Activated naive CD8-positive, alpha-beta T cell treated with anti-CD3 and anti-CD28 coated beads, Interleukin-2, amount 50 U/mL, for 16 hours (primary cell): Measurements from ENCODE around the gene RXFP2.

Experiments
- DNase-seq: peaks from one replicate; pipeline ENCODE4 v3.0.0-alpha.2; 2020; ENCODE audit warnings: low read depth, low spot score

RXFP2 gene

DNA sequence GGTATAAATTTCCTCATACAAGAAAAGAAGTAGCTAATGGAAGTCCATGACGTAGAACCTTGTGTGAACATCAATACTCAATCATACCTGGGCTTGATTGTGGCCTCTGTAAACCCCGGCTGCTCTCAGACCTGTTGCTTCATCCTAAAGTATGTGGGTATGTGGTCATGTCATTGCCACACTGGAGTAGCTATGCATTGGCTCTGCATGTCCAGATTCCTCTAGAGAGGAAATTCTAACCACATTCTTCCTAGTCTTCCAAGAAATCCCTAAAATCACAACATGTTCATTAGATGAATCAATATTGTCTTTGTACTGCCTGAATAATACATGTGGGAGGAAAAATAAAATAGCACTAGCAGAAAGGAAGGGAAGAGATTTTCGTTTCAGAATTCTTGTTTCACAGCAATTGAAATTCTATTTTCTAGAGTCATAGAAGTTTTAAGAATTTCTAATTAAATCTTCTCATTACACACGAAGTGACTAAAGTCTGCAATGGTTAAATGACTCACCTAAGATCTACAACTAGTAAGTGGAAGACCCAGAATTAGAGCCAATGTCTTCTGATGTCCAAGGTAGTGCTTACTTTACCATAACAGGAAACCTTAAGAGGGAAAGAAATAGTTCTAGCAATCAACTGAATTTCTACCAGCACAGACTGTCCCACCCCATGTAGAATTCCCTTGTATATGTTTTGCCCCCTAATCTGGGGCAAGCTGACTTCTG, 28.0 kb downstream of the RXFP2 start:
- DNase-seq, result no peak

DNA sequence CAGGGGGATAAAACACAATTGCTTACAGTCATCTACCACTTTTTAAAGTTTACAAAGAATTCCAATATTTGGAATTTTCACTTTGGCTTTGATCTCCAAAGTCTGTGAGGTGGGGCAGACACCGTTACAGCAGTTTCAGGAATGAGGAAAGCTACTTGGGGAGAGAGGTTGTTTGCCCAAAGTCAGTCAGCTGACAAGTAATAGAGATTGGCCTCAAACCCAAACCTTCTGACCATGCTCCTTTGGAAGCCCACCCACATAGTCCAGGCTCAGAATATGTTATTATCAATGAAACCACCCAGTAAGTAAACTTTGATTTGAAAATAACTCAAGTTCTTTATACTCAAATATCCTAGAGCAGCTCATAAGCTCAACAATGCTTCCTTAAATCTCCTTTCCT, 29.0 kb downstream of the RXFP2 start:
- DNase-seq, result no peak

DNA sequence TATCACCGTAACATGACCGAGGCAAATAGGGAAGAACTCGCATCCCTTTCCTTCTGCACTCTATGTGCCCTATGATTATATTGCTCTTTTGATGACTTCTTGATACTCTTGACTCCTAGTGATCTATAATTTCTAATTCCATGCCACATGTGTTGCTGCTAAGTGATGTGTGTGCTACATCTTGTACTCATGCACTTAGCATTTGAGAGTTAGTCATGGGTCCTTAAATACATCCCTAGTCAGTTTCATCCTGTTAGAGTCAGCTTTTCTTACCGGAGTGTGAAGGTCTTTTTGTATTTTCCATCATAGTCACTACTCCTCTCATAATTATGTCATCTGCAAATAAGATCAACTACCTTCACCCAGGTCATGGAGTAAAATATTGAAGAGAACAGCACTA, 30.2 kb downstream of the RXFP2 start:
- no peak for DNase-seq

DNA sequence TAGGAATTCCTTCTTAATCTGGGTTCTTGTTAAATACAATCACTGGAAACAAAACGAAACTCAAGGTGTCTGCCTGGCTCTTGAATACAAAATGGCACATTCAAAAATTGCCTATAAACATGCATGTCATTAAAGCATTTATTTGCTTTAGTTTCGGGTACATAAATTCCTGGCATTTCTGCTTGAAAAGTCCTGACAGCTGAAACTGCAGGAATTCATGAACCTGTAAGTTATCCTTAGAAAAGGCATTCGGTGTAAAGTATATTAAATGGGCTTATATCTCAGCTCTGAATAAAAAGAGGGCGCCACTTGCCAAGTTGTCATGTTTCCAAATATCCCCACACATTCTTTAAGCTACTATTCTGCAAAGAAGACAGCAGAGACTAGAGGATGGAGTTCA, 32.9 kb downstream of the RXFP2 start:
- DNase-seq, result no peak

DNA sequence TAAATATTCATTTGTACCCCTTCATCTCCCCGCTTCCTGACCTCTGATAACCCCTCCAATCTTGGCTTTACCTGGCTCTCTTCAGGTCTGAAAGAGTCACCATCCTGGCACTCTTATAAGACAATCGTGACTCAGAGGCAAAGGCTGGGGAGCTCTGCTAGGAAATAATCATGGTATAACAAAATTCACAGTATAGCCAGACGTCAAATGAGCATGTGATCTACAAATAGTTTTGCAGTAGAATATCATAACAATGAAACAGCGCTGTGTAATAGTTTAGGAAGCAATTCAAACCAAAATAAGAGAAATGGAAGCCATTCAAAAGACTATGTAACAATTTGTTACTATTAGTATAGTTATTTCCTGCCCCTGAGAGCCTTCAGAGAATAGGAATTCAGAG, 34.2 kb downstream of the RXFP2 start:
- no peak for DNase-seq

DNA sequence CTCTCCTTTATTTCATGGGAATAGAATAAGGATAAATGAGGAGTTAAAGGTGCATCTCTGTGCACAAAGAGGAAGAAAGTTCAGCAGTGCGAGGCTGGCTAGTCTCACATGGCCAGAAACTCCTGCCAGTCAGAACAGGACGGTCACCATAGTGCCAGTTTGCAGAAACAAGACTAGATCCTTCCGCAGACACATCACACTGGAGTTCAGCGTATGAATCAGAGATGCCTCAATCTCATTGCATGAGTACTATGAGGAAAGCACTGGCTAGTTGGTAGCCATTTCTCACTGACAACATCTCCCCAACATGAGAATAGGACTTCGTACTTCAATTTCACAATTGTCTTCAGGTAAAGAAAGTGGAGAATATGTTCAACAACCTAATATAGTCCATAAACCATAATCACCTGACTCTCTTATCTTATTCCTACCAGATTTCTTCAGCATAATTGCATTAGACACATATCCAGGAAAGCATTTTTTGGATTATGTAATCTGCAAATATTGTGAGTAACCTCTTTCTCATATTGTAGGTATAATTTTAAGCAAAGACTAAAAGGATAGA, 34.9 kb downstream of the RXFP2 start:
- DNase-seq, result no peak

DNA sequence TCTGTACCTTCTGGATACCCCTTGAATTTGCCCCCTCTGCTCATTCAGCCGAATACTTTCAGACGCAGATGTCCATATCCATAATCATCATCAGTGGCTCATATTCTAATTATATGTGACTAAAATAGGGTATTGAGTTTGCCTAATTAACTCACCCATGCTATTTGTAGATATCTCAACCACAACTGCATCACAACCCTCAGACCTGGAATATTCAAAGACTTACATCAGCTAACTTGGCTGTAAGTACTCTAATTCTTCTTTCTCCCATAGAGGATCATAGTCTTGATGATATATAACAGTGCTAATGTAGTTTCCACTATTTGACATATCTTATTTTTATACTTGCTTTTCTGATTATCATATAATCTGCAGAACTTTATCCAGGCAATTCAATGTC, 35.8 kb downstream of the RXFP2 start:
- DNase-seq, result no peak

DNA sequence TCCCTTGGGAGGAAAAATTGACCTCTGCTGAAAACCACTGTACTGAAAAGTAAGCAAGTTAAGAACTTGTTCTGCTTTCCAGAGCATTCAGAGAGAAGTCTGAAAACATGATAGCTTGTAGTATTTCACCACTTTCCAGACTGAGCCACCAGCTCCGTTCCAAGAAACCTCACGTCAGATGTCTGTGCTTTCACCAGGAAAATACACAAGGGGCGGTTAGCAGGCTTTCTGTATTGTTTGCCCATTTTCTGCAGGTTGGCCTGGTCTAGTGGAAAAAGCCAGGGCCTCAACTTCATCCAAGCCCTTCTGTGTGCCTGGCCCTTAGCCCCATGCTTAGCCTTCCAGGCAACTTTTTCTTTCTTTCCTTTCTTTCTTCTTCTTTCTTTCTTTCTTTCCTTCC, 36.4 kb downstream of the RXFP2 start:
- no peak for DNase-seq

DNA sequence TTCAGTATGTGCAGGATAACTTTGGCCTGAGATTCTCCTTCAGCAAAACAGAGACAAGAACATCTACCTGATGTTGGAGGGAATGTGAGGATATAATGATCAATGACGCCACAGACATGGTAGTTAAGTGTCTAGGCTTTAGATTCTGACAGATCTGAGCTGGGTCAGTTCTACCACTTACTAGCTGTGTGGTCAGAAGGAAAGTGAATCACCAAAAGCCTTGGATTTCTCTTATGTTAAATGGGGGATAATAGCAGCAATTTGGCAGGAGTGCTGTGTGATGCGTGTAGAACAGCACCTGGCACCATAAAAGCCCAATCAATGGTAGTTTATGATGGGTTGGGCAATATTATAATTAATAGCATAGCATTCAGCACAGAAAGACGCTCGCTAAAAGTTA, 41.7 kb downstream of the RXFP2 start:
- DNase-seq, result no peak

DNA sequence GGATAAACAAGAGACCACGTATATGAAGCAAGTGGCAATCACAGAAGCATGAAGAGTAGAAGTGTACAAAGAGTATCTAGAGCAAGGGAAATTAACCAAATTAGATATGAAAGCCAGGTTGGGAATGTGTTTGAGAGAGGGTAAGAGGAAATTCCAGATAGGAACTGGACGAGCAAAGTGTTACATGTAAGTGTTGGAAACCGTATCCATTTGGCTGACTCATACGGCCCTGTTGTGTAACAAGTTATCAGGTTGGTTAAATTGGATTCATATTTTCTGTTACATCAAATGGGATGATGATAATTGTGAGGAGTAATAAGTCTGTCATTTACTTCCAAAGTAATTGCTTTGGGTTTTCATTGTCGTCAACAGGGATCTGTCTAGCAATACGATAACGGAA, 46.7 kb downstream of the RXFP2 start:
- no peak for DNase-seq

DNA sequence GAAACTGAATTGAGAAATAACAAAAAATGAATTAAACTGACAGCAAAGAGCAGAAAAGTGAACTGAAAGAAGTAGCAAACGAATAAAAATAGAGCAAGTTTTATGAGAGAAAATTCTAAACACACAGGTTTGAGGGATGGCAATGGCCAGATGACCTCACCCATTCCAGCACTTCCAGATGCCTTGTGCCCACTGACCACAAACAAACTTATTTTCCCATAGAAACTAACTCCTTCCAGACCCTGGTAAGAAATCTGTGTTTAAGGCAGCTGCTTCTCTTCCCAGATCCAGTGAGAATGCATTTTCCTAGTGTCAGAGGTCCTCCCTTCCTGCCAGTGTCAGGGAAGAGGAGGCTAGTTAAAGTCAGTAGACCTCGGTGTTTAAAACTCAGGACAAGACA, 51.7 kb downstream of the RXFP2 start:
- DNase-seq, result no peak

DNA sequence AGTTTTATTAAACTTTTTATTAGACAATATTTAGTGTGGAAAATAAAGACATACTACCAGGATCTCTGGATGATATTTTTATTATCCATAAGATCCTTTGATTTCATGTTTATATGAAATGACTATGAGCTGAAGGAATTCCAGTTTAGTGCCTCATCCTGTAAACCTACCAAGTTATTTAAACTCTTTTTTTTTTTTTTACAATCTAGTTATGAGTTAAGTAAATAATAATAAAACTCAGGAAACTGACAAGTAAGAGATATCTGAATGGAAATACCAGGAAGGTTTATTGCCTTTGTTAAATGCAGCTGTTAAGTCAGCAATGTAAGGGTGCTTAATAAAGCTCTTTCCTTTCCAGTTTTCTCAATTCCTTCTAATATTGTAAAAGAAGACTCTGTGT, 53.9 kb downstream of the RXFP2 start:
- no peak for DNase-seq

DNA sequence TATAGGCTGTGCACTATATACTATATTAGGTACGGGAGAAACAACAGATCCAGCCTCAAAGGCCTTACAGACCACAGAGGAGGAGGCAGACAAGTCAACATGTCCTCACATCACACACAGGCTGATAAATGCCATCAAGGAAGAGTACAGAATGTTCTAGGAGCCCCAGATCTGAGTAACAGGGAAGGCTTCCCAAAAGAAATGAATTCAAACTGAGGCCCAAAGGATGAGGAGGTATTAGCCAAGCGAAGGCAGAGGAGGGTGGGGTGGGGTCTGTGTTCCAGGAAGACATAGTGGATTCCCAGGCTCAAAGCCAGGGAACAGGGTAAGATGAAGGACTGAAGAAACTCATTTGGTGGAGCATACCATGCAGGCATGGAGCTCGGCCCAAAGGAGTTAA, 55.1 kb downstream of the RXFP2 start:
- no peak for DNase-seq

DNA sequence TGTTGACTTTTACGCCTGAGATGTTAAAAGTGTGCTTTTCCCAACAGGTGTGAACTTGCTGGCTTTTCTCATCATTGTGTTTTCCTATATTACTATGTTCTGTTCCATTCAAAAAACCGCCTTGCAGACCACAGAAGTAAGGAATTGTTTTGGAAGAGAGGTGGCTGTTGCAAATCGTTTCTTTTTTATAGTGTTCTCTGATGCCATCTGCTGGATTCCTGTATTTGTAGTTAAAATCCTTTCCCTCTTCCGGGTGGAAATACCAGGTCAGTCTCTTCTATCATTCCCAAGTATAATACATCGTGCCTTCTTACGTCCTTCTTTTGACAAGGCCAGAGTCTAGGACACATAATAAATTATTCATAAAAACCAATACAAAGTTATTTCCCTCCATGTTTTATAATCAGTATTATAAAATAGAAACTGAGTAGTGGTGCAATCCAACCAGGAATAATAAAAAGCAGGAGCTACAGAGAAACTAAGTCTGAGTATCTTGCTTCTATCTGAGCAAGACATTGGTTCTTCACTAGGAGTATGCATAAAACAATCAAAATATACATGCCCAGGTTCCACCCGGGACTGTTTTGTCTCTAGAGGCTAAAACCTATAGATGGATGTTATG, 57.9 kb downstream of the RXFP2 start:
- no peak for DNase-seq

DNA sequence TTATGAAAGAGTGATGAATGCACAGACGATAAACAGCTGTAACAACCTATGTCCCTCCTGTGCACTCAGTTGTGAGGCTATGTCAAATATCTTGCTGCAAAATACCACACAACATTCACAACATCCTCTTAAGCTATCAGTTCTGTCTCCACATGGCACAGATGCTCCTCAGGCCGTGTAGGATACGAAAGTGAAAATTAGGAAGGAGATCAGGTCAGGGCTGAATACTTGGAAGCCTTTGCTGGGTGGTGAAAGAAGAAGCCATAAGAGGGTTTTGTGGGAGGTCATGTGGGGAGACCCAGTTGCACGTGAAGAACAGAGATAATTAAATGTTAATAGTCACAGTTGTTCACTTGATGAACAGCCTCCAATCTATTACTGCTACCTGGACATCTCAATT, 58.9 kb downstream of the RXFP2 start:
- no peak for DNase-seq

DNA sequence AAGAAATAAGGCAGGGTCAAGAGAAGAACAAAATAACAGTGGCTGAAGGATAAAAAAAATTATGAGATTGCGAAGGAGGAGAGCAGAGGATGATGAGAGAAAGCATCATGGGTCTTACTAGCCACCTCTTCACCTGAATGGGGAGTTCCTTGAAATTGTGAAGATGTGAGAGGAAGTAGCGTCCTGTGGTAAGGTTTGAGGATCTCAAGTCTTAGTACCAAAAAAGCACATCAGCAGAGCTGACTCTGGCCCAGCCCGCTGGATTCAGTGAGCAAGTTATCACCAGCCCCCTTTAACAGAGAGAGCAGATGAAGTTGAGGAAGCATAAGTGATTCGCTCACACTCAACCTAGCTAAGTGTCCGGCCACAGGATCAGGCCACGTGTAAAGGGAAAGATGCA, 61.8 kb downstream of the RXFP2 start:
- DNase-seq, result no peak

DNA sequence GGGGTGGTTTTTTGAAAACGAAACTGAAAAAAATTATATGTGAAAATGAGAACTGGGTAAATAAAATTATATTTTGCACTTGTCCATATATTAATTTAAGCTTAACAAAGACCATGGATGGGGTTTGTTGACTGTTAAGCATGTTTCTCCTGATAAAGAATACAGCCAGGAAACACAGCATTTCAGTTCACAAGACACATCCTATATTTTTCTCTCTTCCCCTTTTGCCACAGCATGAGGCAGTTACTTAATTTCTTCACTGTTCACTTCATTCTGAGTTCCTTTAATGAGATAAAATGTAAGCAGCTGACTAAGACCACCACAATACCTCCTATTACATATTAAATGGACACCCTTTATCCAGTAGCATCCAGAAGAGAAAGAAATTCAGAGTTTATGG, 64.0 kb downstream of the RXFP2 start:
- no peak for DNase-seq

DNA sequence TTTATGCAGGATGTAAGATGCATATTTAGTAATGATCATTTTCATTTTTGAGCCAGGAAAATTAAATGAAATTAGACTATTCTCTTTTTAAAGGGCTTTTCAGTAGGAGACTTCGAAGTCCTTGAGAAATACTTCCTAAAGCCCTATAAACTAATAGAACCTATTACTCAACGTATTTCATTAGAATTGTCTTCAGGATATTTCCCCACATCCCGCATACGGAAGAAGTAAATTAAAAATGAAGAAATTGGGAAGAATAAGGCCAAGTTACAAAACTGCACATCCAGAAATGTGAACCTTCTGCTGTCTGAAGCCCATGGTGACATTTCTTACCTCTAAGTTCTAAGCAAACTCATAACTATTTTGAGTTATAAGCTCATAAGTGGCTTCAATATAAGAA, 66.5 kb downstream of the RXFP2 start:
- DNase-seq, result no peak

DNA sequence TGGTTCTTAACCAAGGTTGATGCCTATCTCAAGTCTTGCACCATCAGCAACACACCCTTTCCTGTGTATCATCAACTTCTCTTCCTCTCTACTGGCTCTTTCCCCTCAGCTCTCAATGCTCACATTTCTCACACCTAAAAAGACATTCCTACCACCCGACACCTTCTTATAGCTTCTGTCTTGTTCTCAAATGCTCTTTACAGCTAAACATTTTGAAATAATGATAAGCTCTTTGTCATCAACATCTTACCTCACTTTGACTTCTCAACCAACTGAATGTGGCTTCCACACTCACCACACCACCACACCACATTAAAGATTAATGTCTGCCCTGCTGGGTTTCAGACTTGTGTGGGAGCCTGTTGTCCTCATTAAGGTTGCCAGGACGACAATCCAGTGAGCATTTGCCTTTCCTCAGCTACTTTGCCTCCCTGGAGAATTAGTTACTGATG, 67.8 kb downstream of the RXFP2 start:
- DNase-seq, result no peak

DNA sequence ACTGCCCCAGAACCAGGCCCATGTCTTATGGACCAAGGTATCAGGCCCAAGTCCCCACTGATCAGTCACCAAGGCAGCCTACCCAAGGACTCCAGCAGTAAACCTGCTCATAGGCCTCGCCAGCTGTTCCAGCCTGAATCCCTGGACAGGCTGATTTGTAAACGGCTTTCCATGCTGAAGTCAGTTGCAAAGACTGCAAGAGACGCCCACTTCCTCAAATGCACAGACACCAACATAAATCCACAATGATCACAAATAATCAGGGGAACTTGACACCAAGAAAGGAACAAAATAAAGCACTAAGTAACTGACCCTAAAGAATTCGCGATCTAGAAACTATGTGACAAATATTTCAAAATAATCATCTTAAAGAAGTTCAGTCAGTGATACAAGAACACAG, 75.2 kb downstream of the RXFP2 start:
- no peak for DNase-seq

DNA sequence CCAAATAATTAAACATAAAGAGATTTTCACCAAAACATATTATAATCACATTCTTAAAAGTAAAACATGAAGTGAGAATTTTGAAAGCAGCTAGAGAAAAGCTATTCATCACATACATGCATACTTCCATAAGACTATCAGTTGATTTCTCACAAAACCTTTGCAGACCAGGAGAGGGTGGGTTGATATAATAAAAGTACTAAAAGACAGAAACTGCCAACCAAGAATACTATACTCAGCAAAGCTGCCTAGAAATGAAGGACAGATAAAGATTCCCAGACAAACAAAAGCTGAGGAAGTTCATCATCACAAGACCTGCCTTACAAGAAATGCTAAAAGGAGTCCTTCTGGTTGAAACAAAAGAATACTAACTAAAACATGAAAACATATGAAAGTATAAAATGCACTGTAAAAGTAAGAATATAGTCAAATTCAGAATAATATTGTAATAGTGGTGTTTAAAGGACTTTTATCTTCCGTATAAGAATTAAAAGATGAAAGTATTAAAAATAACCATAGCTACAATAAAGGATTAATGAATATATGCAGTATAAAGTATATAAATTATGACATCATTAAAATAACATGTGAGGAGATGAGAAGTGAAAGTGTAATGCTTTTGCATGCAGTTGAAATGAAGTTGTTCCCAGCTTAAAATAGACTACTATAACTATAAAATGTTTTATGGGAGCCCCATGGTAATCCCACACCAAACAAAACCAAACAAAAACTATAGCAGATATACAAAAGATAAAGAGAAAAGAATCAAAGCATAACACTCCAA, 76.2 kb downstream of the RXFP2 start:
- DNase-seq, result no peak

DNA sequence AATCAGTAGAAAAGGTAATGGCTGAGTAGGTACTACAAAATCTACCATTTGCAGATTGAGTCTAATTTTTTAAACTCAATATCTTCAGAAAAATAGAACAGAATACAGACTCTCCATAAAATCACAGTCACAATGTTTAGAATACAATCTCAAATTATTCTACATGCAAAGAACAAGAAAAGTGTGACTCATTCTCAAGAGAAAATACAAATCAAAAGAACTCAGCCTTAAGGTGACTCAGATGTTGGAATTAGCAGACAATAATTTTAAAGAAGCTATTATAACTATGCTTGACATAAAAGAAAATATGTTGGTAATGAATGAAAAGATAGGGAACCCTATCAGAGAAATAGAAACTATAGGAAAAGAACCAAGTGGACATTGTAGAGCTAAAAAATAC, 78.9 kb downstream of the RXFP2 start:
- no peak for DNase-seq
